Panc1 (cell line): ENCODE measurements around the gene IQSEC1. TPM values are rescaled to one million over a fixed set of nuclear protein-coding genes. Genes with fewer than 3 reads are reported as not detected.

ENCODE experiments used
- ATAC-seq: fragments of 200-7000 bp; cut with Tn5 transposase; 2 replicates; pipeline ENCODE4 v1.9.1; 2020; ENCODE audit warnings: mild to moderate bottlenecking, moderate library complexity
- BruUV-seq: library from RNA; stranded (reverse); fragments of 400-500 nt; replicated peaks from 2 replicates; lab custom pipeline; 2021; lab: Mats Ljungman, UMichigan
- CTCF ChIA-PET: fragments of 300-600 bp; sonication (Branson Sonifier 250); formaldehyde crosslinking; loops from one replicate; lab custom pipeline; 2022; ENCODE audit warnings: antibody characterized with exemption; lab: Charles Lee
- POLR2A ChIA-PET: fragments of 300-600 bp; sonication (Branson Sonifier 250); formaldehyde crosslinking; loops from one replicate; lab custom pipeline; 2022; ENCODE audit warnings: antibody characterized with exemption; lab: Charles Lee
- DNase-seq: peaks from one replicate; pipeline ENCODE4 v3.0.0-alpha.2; 2010; ENCODE audit warnings: low read depth, low spot score
- H3K27ac ChIP-seq: 2 replicates; pipeline ENCODE4 v1.5.1; 2011; ENCODE audit warnings: mild to moderate bottlenecking, low read length, inconsistent platforms
- H3K27me3 ChIP-seq: fragments of 200-500 bp; sonication (Bioruptor generic); 2 replicates; pipeline ENCODE4 v1.6.0; 2014; ENCODE audit warnings: low read length, inconsistent platforms; ENCODE audit not compliant: control insufficient read depth, insufficient read depth
- H3K36me3 ChIP-seq: fragments of 200-500 bp; sonication (Bioruptor generic); 2 replicates; pipeline ENCODE4 v1.5.1; 2014; ENCODE audit warnings: inconsistent platforms, mild to moderate bottlenecking, low read length, moderate library complexity; ENCODE audit not compliant: control insufficient read depth, insufficient read depth
- H3K4me1 ChIP-seq: 2 replicates; pipeline ENCODE4 v1.5.1; 2011; ENCODE audit warnings: inconsistent platforms, mild to moderate bottlenecking, low read length, moderate library complexity; ENCODE audit not compliant: control insufficient read depth, insufficient read depth
- H3K4me3 ChIP-seq, 2 experiments: 2 replicates each; pipeline ENCODE4 v1.5.1; 2011 to 2012; ENCODE audit warnings: low read depth in 2 of 2, low read length in 2 of 2, mild to moderate bottlenecking in 2 of 2, inconsistent platforms in 1 of 2, moderate library complexity in 1 of 2
- H3K9me3 ChIP-seq: fragments of 200-500 bp; sonication (Bioruptor generic); 2 replicates; pipeline ENCODE4 v1.5.1; 2014; ENCODE audit warnings: low read depth, mild to moderate bottlenecking, inconsistent platforms, low read length, moderate library complexity; ENCODE audit not compliant: control insufficient read depth, insufficient read depth
- POLR2AphosphoS5 ChIP-seq: IDR thresholded peaks from 2 replicates; pipeline ENCODE4 v1.6.1; 2012; ENCODE audit warnings: mild to moderate bottlenecking, low read depth, low read length, moderate library complexity
- SIN3A ChIP-seq: IDR thresholded peaks from 2 replicates; pipeline ENCODE4 v1.6.1; 2012; ENCODE audit warnings: low read depth, mild to moderate bottlenecking, low read length, moderate library complexity, borderline replicate concordance; ENCODE audit not compliant: insufficient read depth
- TCF7L2 ChIP-seq: IDR thresholded peaks from 2 replicates; pipeline ENCODE4 v1.6.1; 2011; ENCODE audit warnings: mild to moderate bottlenecking, low read depth, low read length, inconsistent platforms
- in situ Hi-C: cut with HindIII; loops from 2 replicates; pipeline ENCODE4 v1.10.0; 2016; ENCODE audit warnings: low sequenced_read_pairs, low pct_unique_long_range_greater_than_20kb
- intact Hi-C: fragments of 100-400 bp; cut with micrococcal nuclease; formaldehyde crosslinking; loops from one replicate; pipeline ENCODE4 v1.10.0; 2022; ENCODE audit not compliant: unreplicated experiment
- total RNA-seq: library from RNA; stranded (reverse); gene quantifications from one replicate; pipeline ENCODE4 v1.2.1, GENCODE V29; 2021; ENCODE audit not compliant: unreplicated experiment
- TF ChIP-seq, protein P1 (sequence below): fragments of 450-650 bp; IDR thresholded peaks from 2 replicates; pipeline ENCODE4 v1.5.1; 2017; ENCODE audit warnings: mild to moderate bottlenecking
- TF ChIP-seq, protein P2 (sequence below), 2 experiments: IDR thresholded peaks; 2 replicates each; pipeline ENCODE4 v1.6.1; 2011 to 2012; ENCODE audit warnings: low read depth in 2 of 2, control low read depth in 1 of 2, low read length in 1 of 2, mild to moderate bottlenecking in 1 of 2, moderate library complexity in 1 of 2; ENCODE audit not compliant: insufficient read depth in 1 of 2

Gene IQSEC1
- total RNA-seq, 1 experiment from 2014 or later, result 28.4 TPM

DNA sequence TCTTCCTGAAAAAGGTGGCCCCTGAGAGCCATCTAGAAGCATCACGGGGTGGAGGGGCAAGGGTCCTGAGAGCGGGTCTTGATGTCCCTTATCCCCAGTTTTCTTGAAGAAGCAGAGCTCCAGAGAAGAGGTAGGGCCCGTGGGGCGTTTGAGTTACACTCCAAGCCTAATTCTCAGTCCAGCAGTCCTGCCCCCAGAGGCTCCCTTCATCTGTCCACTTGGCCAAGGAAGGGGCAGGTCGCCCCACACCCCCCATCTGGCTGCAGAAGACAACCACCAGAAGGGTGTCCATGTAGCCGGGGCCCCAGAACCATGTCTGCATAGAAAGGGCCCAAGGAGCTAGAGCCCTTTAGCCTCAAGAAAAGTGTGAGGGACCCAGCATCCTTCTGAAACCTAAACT lies 206.4 kb downstream of the IQSEC1 start:
- Histone ChIP-seq H3K27ac (no peak overlapping the region), H3K4me3 (no peak overlapping the region), H3K4me1 (no peaks in the 10 kb centered on the region), H3K36me3 (no peaks in the 10 kb centered on the region), H3K27me3 (no peaks in the 10 kb centered on the region), H3K9me3 (no peaks in the 10 kb centered on the region)
- POLR2A ChIA-PET, result no interaction called here
- TF ChIP-seq SIN3A, result no peak
- no peak for TF ChIP-seq TCF7L2
- no peak for TF ChIP-seq POLR2AphosphoS5
- TF ChIP-seq, protein P1, sequence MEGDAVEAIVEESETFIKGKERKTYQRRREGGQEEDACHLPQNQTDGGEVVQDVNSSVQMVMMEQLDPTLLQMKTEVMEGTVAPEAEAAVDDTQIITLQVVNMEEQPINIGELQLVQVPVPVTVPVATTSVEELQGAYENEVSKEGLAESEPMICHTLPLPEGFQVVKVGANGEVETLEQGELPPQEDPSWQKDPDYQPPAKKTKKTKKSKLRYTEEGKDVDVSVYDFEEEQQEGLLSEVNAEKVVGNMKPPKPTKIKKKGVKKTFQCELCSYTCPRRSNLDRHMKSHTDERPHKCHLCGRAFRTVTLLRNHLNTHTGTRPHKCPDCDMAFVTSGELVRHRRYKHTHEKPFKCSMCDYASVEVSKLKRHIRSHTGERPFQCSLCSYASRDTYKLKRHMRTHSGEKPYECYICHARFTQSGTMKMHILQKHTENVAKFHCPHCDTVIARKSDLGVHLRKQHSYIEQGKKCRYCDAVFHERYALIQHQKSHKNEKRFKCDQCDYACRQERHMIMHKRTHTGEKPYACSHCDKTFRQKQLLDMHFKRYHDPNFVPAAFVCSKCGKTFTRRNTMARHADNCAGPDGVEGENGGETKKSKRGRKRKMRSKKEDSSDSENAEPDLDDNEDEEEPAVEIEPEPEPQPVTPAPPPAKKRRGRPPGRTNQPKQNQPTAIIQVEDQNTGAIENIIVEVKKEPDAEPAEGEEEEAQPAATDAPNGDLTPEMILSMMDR, result no peak
- TF ChIP-seq, protein P2, sequence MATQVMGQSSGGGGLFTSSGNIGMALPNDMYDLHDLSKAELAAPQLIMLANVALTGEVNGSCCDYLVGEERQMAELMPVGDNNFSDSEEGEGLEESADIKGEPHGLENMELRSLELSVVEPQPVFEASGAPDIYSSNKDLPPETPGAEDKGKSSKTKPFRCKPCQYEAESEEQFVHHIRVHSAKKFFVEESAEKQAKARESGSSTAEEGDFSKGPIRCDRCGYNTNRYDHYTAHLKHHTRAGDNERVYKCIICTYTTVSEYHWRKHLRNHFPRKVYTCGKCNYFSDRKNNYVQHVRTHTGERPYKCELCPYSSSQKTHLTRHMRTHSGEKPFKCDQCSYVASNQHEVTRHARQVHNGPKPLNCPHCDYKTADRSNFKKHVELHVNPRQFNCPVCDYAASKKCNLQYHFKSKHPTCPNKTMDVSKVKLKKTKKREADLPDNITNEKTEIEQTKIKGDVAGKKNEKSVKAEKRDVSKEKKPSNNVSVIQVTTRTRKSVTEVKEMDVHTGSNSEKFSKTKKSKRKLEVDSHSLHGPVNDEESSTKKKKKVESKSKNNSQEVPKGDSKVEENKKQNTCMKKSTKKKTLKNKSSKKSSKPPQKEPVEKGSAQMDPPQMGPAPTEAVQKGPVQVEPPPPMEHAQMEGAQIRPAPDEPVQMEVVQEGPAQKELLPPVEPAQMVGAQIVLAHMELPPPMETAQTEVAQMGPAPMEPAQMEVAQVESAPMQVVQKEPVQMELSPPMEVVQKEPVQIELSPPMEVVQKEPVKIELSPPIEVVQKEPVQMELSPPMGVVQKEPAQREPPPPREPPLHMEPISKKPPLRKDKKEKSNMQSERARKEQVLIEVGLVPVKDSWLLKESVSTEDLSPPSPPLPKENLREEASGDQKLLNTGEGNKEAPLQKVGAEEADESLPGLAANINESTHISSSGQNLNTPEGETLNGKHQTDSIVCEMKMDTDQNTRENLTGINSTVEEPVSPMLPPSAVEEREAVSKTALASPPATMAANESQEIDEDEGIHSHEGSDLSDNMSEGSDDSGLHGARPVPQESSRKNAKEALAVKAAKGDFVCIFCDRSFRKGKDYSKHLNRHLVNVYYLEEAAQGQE (IDR thresholded peaks at IDR 0.05; ENCODE audit: insufficient read depth in 1 of 2, low read depth in 2 of 2, low read length in 1 of 2), result no peak
- CTCF ChIA-PET, result no interaction called here
- intact Hi-C loops (loop anchor here (10.0 kb wide), 1 partner anchor 128 kb away; no protein-coding TSS in a partner anchor), in situ Hi-C loops (no loop called here)
- DNase-seq (no peak), ATAC-seq (no peak)
- BruUV-seq, result no TSS peak

DNA sequence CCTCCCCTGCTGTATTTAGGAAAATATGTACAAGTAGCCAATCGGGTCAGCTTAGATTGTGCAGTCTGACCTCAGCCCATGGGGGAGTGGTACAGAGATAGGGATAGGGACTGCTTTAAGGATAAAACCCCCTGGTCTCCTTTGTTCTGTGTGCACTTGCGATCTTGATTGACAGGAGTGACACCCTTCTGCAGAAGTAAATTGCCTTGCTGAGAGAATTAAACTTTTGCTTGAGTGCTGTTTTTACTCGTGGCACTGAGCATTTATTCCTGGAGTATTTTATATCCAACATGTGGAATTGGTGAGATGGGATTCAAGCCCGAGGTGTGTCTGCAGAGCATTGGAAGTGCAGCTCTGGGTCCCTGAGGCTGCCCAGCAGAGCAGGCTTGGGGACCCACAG lies 208.0 kb downstream of the IQSEC1 start:
- in situ Hi-C loops (no loop called here), intact Hi-C loops (loop anchor here (10.0 kb wide), 1 partner anchor 130 kb away; no protein-coding TSS in a partner anchor)
- Histone ChIP-seq H3K27ac (no peak overlapping the region), H3K27me3 (no peaks in the 10 kb centered on the region), H3K4me3 (no peak overlapping the region), H3K9me3 (no peaks in the 10 kb centered on the region), H3K4me1 (no peaks in the 10 kb centered on the region), H3K36me3 (no peaks in the 10 kb centered on the region)
- TF ChIP-seq TCF7L2, result no peak
- no TSS peak for BruUV-seq
- no peak for ATAC-seq
- ChIA-PET CTCF (no interaction called here), POLR2A (no interaction called here)
- no peak for DNase-seq

DNA sequence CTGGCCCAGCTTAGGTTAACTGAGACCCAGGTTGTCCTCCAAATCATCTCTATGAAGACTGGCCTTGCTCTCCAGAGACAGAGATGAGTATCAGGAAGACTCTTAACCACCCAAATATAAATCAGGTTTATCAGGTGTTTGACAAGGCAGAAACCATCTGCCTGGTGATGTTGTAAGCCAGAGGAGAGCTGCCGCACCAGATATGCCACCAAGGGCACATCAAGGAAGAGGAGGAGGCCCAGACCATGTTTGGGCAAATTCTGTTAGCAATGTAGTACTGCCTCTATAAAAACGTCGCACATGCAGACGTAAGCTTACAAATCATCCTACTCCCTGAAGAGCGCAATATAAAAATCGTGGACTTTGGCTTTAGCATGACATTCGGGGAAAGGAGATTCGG lies 210.8 kb downstream of the IQSEC1 start:
- POLR2A ChIA-PET, result interaction anchor here (0.6 kb wide), 1 partner anchor 9 kb away, joined by 3 read pairs; no protein-coding TSS in a partner anchor
- Histone ChIP-seq H3K9me3 (no peaks in the 10 kb centered on the region), H3K36me3 (no peaks in the 10 kb centered on the region), H3K4me3 (no peak overlapping the region), H3K27ac (no peak overlapping the region), H3K27me3 (no peaks in the 10 kb centered on the region), H3K4me1 (no peaks in the 10 kb centered on the region)
- BruUV-seq, result no TSS peak
- CTCF ChIA-PET, result no interaction called here
- no peak for ATAC-seq
- intact Hi-C loops (loop anchor here (10.0 kb wide), 1 partner anchor 132 kb away; no protein-coding TSS in a partner anchor), in situ Hi-C loops (no loop called here)
- no peak for DNase-seq
- no peak for TF ChIP-seq POLR2AphosphoS5
